HCT116 (cell line): Measurements from ENCODE around the gene SEMA4D. TPM values are rescaled to one million over a fixed set of nuclear protein-coding genes. Genes with fewer than 3 reads are reported as not detected.

Experiments
- ATAC-seq: fragments of 200-7000 bp; cut with Tn5 transposase; 2 replicates; pipeline ENCODE4 v1.9.1; 2020; ENCODE audit warnings: mild to moderate bottlenecking, moderate library complexity
- BruUV-seq: library from RNA; stranded (reverse); fragments of 400-500 nt; replicated peaks from 2 replicates; lab custom pipeline; 2021; lab: Mats Ljungman, UMichigan
- CTCF ChIA-PET: fragments of 300-600 bp; sonication (Branson Sonifier 250); formaldehyde crosslinking; loops from one replicate; lab custom pipeline; 2021; ENCODE audit warnings: antibody characterized with exemption; lab: Charles Lee
- POLR2A ChIA-PET: fragments of 300-600, 350-600 bp; sonication (Branson Sonifier 250); formaldehyde crosslinking; loops from one replicate; lab custom pipeline; 2021; ENCODE audit warnings: antibody characterized with exemption; lab: Charles Lee
- RAD21 ChIA-PET, 2 experiments: fragments of 300-600 bp; sonication (Branson Sonifier 250); formaldehyde crosslinking; loops; one replicate each; lab custom pipeline; 2023; ENCODE audit warnings: low total read pairs in 2 of 2; ENCODE audit not compliant: uncharacterized antibody in 2 of 2, unreplicated experiment in 2 of 2, low non-redundant PET in 1 of 2; lab: Charles Lee
- DNase-seq: peaks from one replicate; pipeline ENCODE4 v3.0.0-alpha.2; 2010; ENCODE audit warnings: low read depth, low spot score
- H2AFZ ChIP-seq: fragments of 200-600 bp; shearing (Covaris generic), sonication (generic); 2 replicates; pipeline ENCODE4 v1.6.1; 2017; ENCODE audit warnings: low read depth, mixed run types, mixed read lengths, antibody characterized with exemption, low read length; ENCODE audit not compliant: poor library complexity, severe bottlenecking
- H3K27ac ChIP-seq: 2 replicates; pipeline ENCODE4 v1.5.1; 2012; ENCODE audit warnings: low read depth, low read length
- H3K27me3 ChIP-seq: fragments of 200-600 bp; sonication (generic); 2 replicates; pipeline ENCODE4 v1.6.1; 2016; ENCODE audit warnings: mixed run types, low read length, mixed read lengths; ENCODE audit not compliant: insufficient read depth
- H3K36me3 ChIP-seq, 2 experiments: fragments of 200-500 bp in 1 of 2; fragments of 200-600 bp in 1 of 2; sonication (Bioruptor generic) in 1 of 2; sonication (generic) in 1 of 2; 2 replicates each; pipeline versions ENCODE4 v1.5.1 to v1.6.1; 2014 to 2016; ENCODE audit warnings: low read length in 2 of 2, inconsistent platforms in 1 of 2, mixed read lengths in 1 of 2, mixed run types in 1 of 2; ENCODE audit not compliant: insufficient read depth in 2 of 2, control insufficient read depth in 1 of 2
- H3K4me1 ChIP-seq, 2 experiments: fragments of 200-600 bp in 1 of 2; sonication (generic) in 1 of 2; 2 replicates each; pipeline versions ENCODE4 v1.5.1 to v1.6.1; 2012 to 2017; ENCODE audit warnings: low read length in 2 of 2, inconsistent platforms in 1 of 2, mild to moderate bottlenecking in 1 of 2, mixed read lengths in 1 of 2, mixed run types in 1 of 2, moderate library complexity in 1 of 2; ENCODE audit not compliant: insufficient read depth in 2 of 2, control insufficient read depth in 1 of 2
- H3K4me2 ChIP-seq: fragments of 200-600 bp; sonication (generic); 2 replicates; pipeline ENCODE4 v1.6.1; 2017; ENCODE audit warnings: mixed run types, low read length, mixed read lengths
- H3K4me3 ChIP-seq, 2 experiments: fragments of 200-600 bp in 1 of 2; sonication (generic) in 1 of 2; replicated peaks in 1 of 2; 2 replicates each; pipeline ENCODE4 v1.5.1; 2011 to 2016; ENCODE audit warnings: low read length in 2 of 2, control low read depth in 1 of 2, low read depth in 1 of 2, mild to moderate bottlenecking in 1 of 2, mixed read lengths in 1 of 2, mixed run types in 1 of 2
- H3K79me2 ChIP-seq: fragments of 200-600 bp; sonication (generic); 2 replicates; pipeline ENCODE4 v1.6.1; 2017; ENCODE audit warnings: mild to moderate bottlenecking, mixed run types, low read length, moderate library complexity, mixed read lengths; ENCODE audit not compliant: insufficient read depth
- H3K9ac ChIP-seq: fragments of 200-600 bp; sonication (generic); 2 replicates; pipeline ENCODE4 v1.6.1; 2016; ENCODE audit warnings: low read length, mixed read lengths
- H3K9me2 ChIP-seq: fragments of 200-600 bp; sonication (generic), shearing (Covaris generic); 2 replicates; pipeline ENCODE4 v1.6.1; 2017; ENCODE audit warnings: mixed run types, mild to moderate bottlenecking, moderate library complexity; ENCODE audit not compliant: insufficient read depth
- H3K9me3 ChIP-seq, 2 experiments: fragments of 200-500 bp in 1 of 2; fragments of 200-600 bp in 1 of 2; sonication (Bioruptor generic) in 1 of 2; sonication (generic) in 1 of 2; 2 replicates each; pipeline ENCODE4 v1.6.1; 2014 to 2017; ENCODE audit warnings: low read length in 2 of 2, mixed read lengths in 2 of 2, inconsistent platforms in 1 of 2, low read depth in 1 of 2, mild to moderate bottlenecking in 1 of 2, mixed run types in 1 of 2, moderate library complexity in 1 of 2; ENCODE audit not compliant: control insufficient read depth in 1 of 2, insufficient read depth in 1 of 2
- H4K20me1 ChIP-seq: fragments of 200-600 bp; sonication (generic), shearing (Covaris generic); 2 replicates; pipeline ENCODE4 v1.6.1; 2017; ENCODE audit warnings: mixed run types, mild to moderate bottlenecking, moderate library complexity; ENCODE audit not compliant: insufficient read depth
- CBX3 ChIP-seq: IDR thresholded peaks from 2 replicates; pipeline ENCODE4 v1.6.1; 2012; ENCODE audit warnings: low read depth
- CEBPB ChIP-seq: IDR thresholded peaks from 2 replicates; pipeline ENCODE4 v1.6.1; 2012; ENCODE audit warnings: low read depth
- CTCF ChIP-seq, 3 experiments: fragments of 200-600 bp in 1 of 3; sonication (generic) in 1 of 3; IDR thresholded peaks in 2 of 3; conservative IDR thresholded peaks in 1 of 3; 2 replicates each; pipeline ENCODE4 v1.5.1; 2012 to 2017; ENCODE audit warnings: low read depth in 2 of 3, low read length in 2 of 3, antibody characterized with exemption in 1 of 3, borderline replicate concordance in 1 of 3, control low read depth in 1 of 3, mild to moderate bottlenecking in 1 of 3, mixed read lengths in 1 of 3, mixed run types in 1 of 3, moderate library complexity in 1 of 3; ENCODE audit not compliant: insufficient read depth in 1 of 3
- EGR1 ChIP-seq: IDR thresholded peaks from 2 replicates; pipeline ENCODE4 v1.6.1; 2012; ENCODE audit warnings: low read depth
- EZH2 ChIP-seq: fragments of 200-600 bp; sonication (generic); IDR thresholded peaks from 2 replicates; pipeline ENCODE4 v1.6.1; 2017; ENCODE audit warnings: antibody characterized with exemption, mixed run types
- EZH2phosphoT487 ChIP-seq: fragments of 200-600 bp; IDR thresholded peaks from 2 replicates; pipeline ENCODE4 v1.6.1; 2018; ENCODE audit warnings: antibody characterized with exemption, borderline replicate concordance
- JUND ChIP-seq: IDR thresholded peaks from 2 replicates; pipeline ENCODE4 v1.6.1; 2012
- POLR2A ChIP-seq: IDR thresholded peaks from 2 replicates; pipeline ENCODE4 v1.7.0; 2011; ENCODE audit warnings: borderline replicate concordance; ENCODE audit not compliant: insufficient read depth, insufficient read length; ENCODE audit errors: extremely low read depth
- RAD21 ChIP-seq: IDR thresholded peaks from 2 replicates; pipeline ENCODE4 v1.6.1; 2012; ENCODE audit warnings: low read depth, mild to moderate bottlenecking
- SP1 ChIP-seq: IDR thresholded peaks from 2 replicates; pipeline ENCODE4 v1.6.1; 2012; ENCODE audit warnings: low read depth
- TCF7L2 ChIP-seq: IDR thresholded peaks from 2 replicates; pipeline ENCODE4 v1.7.0; 2011; ENCODE audit warnings: borderline replicate concordance, inconsistent platforms; ENCODE audit not compliant: insufficient read depth, insufficient read length; ENCODE audit errors: extremely low read depth
- YY1 ChIP-seq: IDR thresholded peaks from 2 replicates; pipeline ENCODE4 v1.6.1; 2011; ENCODE audit warnings: low read length, low read depth, moderate library complexity, mild to moderate bottlenecking; ENCODE audit not compliant: insufficient replicate concordance; ENCODE audit errors: extremely low read depth
- ZBTB33 ChIP-seq: IDR thresholded peaks from 2 replicates; pipeline ENCODE4 v1.6.1; 2011; ENCODE audit warnings: mild to moderate bottlenecking, low read length, moderate library complexity; ENCODE audit not compliant: insufficient replicate concordance; ENCODE audit errors: extremely low read depth
- ZNF274 ChIP-seq: fragments of 200-500 bp; sonication (Bioruptor generic); IDR thresholded peaks from 2 replicates; pipeline ENCODE4 v1.6.1; 2014; ENCODE audit warnings: mild to moderate bottlenecking, low read depth, low read length, inconsistent platforms
- intact Hi-C: fragments of 100-400 bp; cut with micrococcal nuclease; formaldehyde crosslinking; loops from 2 replicates; pipeline ENCODE4 v1.10.0; 2022
- total RNA-seq: library from RNA; stranded (reverse); gene quantifications from one replicate; pipeline ENCODE4 v1.2.1, GENCODE V29; 2021; ENCODE audit not compliant: unreplicated experiment
- TF ChIP-seq, protein P1 (sequence below): IDR thresholded peaks from 2 replicates; pipeline ENCODE4 v1.6.1; 2012; ENCODE audit warnings: low read depth
- TF ChIP-seq, protein P2 (sequence below): IDR thresholded peaks from 2 replicates; pipeline ENCODE4 v1.6.1; 2012

SEMA4D gene
- total RNA-seq, 1 experiment from 2014 or later = 32.0 TPM

- Histone ChIP-seq H2AFZ (no peak overlapping the region), H3K9ac (no peak overlapping the region), H3K27me3 (no peaks in the 10 kb centered on the region), H3K4me3 (no peak overlapping the region), H4K20me1 (no peaks in the 10 kb centered on the region), H3K36me3 (no peaks in the 10 kb centered on the region), H3K27ac (no peak overlapping the region), H3K9me2 (no peaks in the 10 kb centered on the region), H3K4me1 (peaks cover 2 to 16% of the 10 kb centered on the region in 2 experiments; a peak in 1 of 4 replicates), H3K4me2 (no peak overlapping the region), H3K79me2 (no peaks in the 10 kb centered on the region; the same call in 1 of the 2 replicates), H3K9me3 (no peaks in the 10 kb centered on the region)
- ChIA-PET POLR2A (no interaction called here), CTCF (no interaction called here), RAD21 (no interaction called here)
- DNase-seq (no peak), ATAC-seq (no peak)
- intact Hi-C loops = no loop called here
- BruUV-seq = no TSS peak
- TF ChIP-seq SP1 = no peak
- no peak for TF ChIP-seq EGR1
- TF ChIP-seq EZH2 = no peak
- no peak for TF ChIP-seq EZH2phosphoT487
- TF ChIP-seq, protein P1, sequence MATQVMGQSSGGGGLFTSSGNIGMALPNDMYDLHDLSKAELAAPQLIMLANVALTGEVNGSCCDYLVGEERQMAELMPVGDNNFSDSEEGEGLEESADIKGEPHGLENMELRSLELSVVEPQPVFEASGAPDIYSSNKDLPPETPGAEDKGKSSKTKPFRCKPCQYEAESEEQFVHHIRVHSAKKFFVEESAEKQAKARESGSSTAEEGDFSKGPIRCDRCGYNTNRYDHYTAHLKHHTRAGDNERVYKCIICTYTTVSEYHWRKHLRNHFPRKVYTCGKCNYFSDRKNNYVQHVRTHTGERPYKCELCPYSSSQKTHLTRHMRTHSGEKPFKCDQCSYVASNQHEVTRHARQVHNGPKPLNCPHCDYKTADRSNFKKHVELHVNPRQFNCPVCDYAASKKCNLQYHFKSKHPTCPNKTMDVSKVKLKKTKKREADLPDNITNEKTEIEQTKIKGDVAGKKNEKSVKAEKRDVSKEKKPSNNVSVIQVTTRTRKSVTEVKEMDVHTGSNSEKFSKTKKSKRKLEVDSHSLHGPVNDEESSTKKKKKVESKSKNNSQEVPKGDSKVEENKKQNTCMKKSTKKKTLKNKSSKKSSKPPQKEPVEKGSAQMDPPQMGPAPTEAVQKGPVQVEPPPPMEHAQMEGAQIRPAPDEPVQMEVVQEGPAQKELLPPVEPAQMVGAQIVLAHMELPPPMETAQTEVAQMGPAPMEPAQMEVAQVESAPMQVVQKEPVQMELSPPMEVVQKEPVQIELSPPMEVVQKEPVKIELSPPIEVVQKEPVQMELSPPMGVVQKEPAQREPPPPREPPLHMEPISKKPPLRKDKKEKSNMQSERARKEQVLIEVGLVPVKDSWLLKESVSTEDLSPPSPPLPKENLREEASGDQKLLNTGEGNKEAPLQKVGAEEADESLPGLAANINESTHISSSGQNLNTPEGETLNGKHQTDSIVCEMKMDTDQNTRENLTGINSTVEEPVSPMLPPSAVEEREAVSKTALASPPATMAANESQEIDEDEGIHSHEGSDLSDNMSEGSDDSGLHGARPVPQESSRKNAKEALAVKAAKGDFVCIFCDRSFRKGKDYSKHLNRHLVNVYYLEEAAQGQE = no peak
- no peak for TF ChIP-seq ZNF274
- TF ChIP-seq TCF7L2 = no peak
- TF ChIP-seq POLR2A = no peak
- no peak for TF ChIP-seq ZBTB33
- TF ChIP-seq CBX3 = no peak
- TF ChIP-seq YY1 = no peak
- TF ChIP-seq CEBPB = no peak
- TF ChIP-seq RAD21 = no peak
- no peak for TF ChIP-seq JUND
- TF ChIP-seq CTCF (IDR thresholded peaks at IDR 0.05 in 2 of 3, conservative IDR thresholded peaks at IDR 0.05 in 1 of 3; ENCODE audit: borderline replicate concordance in 1 of 3, insufficient read depth in 1 of 3, low read depth in 2 of 3, low read length in 2 of 3) = no peak
- TF ChIP-seq, protein P2, sequence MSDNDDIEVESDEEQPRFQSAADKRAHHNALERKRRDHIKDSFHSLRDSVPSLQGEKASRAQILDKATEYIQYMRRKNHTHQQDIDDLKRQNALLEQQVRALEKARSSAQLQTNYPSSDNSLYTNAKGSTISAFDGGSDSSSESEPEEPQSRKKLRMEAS = no peak
These were observed 77.3 kb downstream of the SEMA4D start for GRCh38 chr9:89420397-89421178.
